Endodermal cell (in vitro differentiated cells): ENCODE results near the gene ZNF407. TPM values are rescaled to one million over a fixed set of nuclear protein-coding genes. Genes with fewer than 3 reads are reported as not detected.

Experiments used
- DNase-seq: peaks from one replicate; pipeline ENCODE4 v3.0.0-alpha.2; 2017
- H3K27ac ChIP-seq: 2 replicates; pipeline ENCODE4 v1.5.1; 2013; ENCODE audit warnings: mild to moderate bottlenecking, low read depth, low read length, moderate library complexity
- H3K27me3 ChIP-seq: 2 replicates; pipeline ENCODE4 v1.6.1; 2013; ENCODE audit warnings: mild to moderate bottlenecking, low read length, moderate library complexity; ENCODE audit not compliant: insufficient read depth, control insufficient read depth, poor library complexity, severe bottlenecking
- H3K36me3 ChIP-seq: 2 replicates; pipeline ENCODE4 v1.7.0; 2013; ENCODE audit warnings: mild to moderate bottlenecking, low read length, moderate library complexity; ENCODE audit not compliant: control insufficient read depth, insufficient read depth
- H3K4me1 ChIP-seq: one replicate; pipeline ENCODE4 v1.7.0; 2013; ENCODE audit warnings: low read length; ENCODE audit not compliant: control insufficient read depth, insufficient read depth
- H3K4me3 ChIP-seq: 2 replicates; pipeline ENCODE4 v1.5.1; 2013; ENCODE audit warnings: mild to moderate bottlenecking, low read length, moderate library complexity
- H3K9ac ChIP-seq: 2 replicates; pipeline ENCODE4 v1.6.1; 2013; ENCODE audit warnings: mild to moderate bottlenecking, low read length, moderate library complexity; ENCODE audit not compliant: poor library complexity, severe bottlenecking; ENCODE audit errors: extremely low read depth
- H3K9me3 ChIP-seq: 2 replicates; pipeline ENCODE4 v1.6.1; 2013; ENCODE audit warnings: mild to moderate bottlenecking, low read length, moderate library complexity; ENCODE audit not compliant: control insufficient read depth
- H3K27ac Mint-ChIP-seq: 2 replicates; pipeline ENCODE4 v1.8.0; 2020; ENCODE audit warnings: mixed read lengths
- H3K27me3 Mint-ChIP-seq: 2 replicates; pipeline ENCODE4 v1.8.0; 2021; ENCODE audit warnings: mild to moderate bottlenecking, mixed read lengths; ENCODE audit not compliant: insufficient read depth
- H3K36me3 Mint-ChIP-seq: 2 replicates; pipeline ENCODE4 v1.8.0; 2020; ENCODE audit warnings: low read depth, mixed read lengths
- H3K4me1 Mint-ChIP-seq: 2 replicates; pipeline ENCODE4 v1.8.0; 2020; ENCODE audit warnings: mixed read lengths
- H3K4me3 Mint-ChIP-seq: 2 replicates; pipeline ENCODE4 v1.8.0; 2020; ENCODE audit warnings: mild to moderate bottlenecking, moderate library complexity, mixed read lengths
- H3K9me3 Mint-ChIP-seq: 2 replicates; pipeline ENCODE4 v1.8.0; 2020; ENCODE audit warnings: mild to moderate bottlenecking, mixed read lengths
- WGBS, 2 experiments: methylation state at CpG; one replicate each; pipeline versions ENCODE4 v1.1.5 to v1.1.7; 2013; ENCODE audit warnings: missing lambda C conversion rate in 2 of 2, mixed read lengths in 1 of 2; ENCODE audit not compliant: insufficient coverage in 1 of 2, insufficient read length in 1 of 2; 5-methylcytosine and 5-hydroxymethylcytosine counted together
- total RNA-seq, 2 donors: library from RNA; stranded (reverse); fragmentation: NEBNext Ultra II Directional in 1 of 2; extraction: Animal tissue kit (Norgen Biotek cat#: 25700) in 1 of 2; gene quantifications; 2 replicates in 1 of 2; 3 replicates in 1 of 2; pipeline ENCODE4 v1.2.1, GENCODE V29; 2021
- TF ChIP-seq, protein P1 (sequence below): fragments of 200-600 bp; sonication (generic); conservative IDR thresholded peaks from 2 replicates; pipeline ENCODE4 v1.5.0; 2021; ENCODE audit warnings: antibody characterized with exemption, mild to moderate bottlenecking

Gene ZNF407
- total RNA-seq, 2 donors from 2014 or later = 7.6 to 13.1 TPM

DNA sequence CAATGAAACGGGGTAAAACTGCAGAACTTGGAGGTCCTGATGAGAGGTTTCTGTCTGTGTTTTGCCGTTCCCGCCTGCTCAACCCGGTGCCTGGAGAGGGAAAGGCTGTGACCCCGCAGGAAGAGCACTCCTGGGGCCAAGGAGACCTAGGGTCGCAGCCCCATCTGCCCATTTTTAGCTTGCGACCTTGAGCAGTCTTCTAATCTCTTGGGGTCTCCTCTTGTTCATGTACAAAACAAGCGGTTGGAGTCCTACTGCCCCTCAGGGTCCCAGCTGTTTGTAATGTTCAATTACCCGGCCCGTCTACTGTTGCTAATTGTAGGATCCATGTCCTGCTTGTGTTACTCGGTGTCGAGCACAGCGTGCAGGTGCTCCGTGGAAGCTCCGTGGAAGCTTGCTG is 506.8 kb downstream of the ZNF407 start:
- DNase-seq = no peak
- no peak overlapping the region for H3K27ac ChIP-seq
- TF ChIP-seq, protein P1, sequence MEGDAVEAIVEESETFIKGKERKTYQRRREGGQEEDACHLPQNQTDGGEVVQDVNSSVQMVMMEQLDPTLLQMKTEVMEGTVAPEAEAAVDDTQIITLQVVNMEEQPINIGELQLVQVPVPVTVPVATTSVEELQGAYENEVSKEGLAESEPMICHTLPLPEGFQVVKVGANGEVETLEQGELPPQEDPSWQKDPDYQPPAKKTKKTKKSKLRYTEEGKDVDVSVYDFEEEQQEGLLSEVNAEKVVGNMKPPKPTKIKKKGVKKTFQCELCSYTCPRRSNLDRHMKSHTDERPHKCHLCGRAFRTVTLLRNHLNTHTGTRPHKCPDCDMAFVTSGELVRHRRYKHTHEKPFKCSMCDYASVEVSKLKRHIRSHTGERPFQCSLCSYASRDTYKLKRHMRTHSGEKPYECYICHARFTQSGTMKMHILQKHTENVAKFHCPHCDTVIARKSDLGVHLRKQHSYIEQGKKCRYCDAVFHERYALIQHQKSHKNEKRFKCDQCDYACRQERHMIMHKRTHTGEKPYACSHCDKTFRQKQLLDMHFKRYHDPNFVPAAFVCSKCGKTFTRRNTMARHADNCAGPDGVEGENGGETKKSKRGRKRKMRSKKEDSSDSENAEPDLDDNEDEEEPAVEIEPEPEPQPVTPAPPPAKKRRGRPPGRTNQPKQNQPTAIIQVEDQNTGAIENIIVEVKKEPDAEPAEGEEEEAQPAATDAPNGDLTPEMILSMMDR = no peak
- H3K9me3 ChIP-seq = peaks cover 20% of the 10 kb centered on the region
- Mint-ChIP-seq H3K27me3 (no peaks in the 10 kb centered on the region), H3K36me3 (no peaks in the 10 kb centered on the region), H3K4me3 (no peak overlapping the region), H3K4me1 (no peaks in the 10 kb centered on the region), H3K27ac (no peak overlapping the region), H3K9me3 (peaks cover 23% of the 10 kb centered on the region)
- no peaks in the 10 kb centered on the region for H3K27me3 ChIP-seq
- no peak overlapping the region for H3K4me3 ChIP-seq
- H3K4me1 ChIP-seq = no peaks in the 10 kb centered on the region
- WGBS, 2 experiments = 92 to 94% methylated on average over 15 of the region's 15 CpGs
- H3K9ac ChIP-seq = no peak overlapping the region
- H3K36me3 ChIP-seq = no peaks in the 10 kb centered on the region

DNA sequence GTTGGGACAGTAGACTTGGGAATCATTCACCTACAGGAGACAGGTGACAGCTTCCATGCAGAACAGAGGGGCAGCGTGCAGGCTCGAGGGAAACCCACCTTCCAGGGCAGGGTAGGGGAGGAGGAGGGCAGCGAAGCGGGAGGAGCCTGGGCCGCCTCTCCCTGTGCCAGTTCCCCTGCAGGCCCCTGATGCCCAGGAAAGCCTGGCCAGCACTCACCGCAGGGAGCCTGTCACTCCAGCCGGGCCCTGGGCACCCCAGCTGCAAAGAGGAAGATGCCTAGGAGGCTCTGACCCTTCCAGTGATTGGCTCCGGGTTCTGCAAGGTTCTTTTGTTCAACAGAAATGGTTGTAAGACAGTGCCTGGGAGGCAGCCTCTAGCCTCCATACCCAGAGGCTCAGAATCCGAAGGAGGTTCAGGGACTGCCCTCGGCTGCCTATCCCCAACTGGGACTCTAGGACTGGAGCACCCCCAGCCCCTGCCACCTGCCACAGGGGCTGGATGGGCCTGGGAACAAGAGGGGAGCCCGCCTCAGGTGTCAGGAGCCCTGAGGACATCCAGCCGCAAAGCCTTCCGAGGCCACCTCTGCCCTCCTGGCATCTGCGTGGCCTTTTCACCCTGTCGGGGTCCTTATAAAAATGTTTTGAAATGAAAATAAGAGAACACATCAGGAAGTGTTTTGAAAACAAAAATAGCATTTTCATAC is 508.0 kb downstream of the ZNF407 start:
- Histone ChIP-seq H3K4me1 (no peaks in the 10 kb centered on the region), H3K27me3 (no peaks in the 10 kb centered on the region), H3K9ac (no peak overlapping the region), H3K36me3 (no peaks in the 10 kb centered on the region), H3K9me3 (peaks cover 14% of the 10 kb centered on the region), H3K27ac (no peak overlapping the region), H3K4me3 (no peak overlapping the region)
- H3K27ac Mint-ChIP-seq = no peak overlapping the region
- H3K4me1 Mint-ChIP-seq = no peaks in the 10 kb centered on the region
- WGBS, 2 experiments = 74 to 92% methylated on average over 6 to 15 of the region's 15 CpGs
- H3K4me3 Mint-ChIP-seq = no peak overlapping the region
- TF ChIP-seq, protein P1 = no peak
- H3K27me3 Mint-ChIP-seq = no peaks in the 10 kb centered on the region
- H3K9me3 Mint-ChIP-seq = peaks cover 12% of the 10 kb centered on the region
- DNase-seq = peak; percentile 27
- no peaks in the 10 kb centered on the region for H3K36me3 Mint-ChIP-seq

DNA sequence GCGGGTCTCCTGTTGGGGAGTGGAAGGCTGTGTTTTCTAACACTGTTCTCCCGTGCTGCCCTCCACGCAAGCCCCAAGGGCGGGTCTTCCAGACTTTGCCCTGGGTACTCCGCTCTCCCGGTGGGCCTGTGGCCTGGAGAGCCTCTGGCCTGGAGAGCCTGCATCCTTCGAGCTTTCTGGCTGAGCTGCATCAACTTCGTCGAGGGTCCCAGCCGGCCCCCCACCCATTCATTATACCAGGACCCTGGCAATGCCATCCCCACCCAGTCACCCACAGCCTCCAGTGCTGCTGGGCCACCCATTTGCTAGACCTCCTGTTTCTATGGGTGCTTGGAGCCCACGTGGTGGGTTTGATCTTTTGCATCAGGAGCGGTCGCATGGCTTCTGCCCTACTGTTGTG is 509.1 kb downstream of the ZNF407 start:
- Histone ChIP-seq H3K9me3 (peaks cover 4% of the 10 kb centered on the region), H3K4me3 (no peak overlapping the region), H3K27ac (no peak overlapping the region), H3K9ac (no peak overlapping the region), H3K36me3 (no peaks in the 10 kb centered on the region), H3K27me3 (no peaks in the 10 kb centered on the region), H3K4me1 (no peaks in the 10 kb centered on the region)
- Mint-ChIP-seq H3K36me3 (no peaks in the 10 kb centered on the region), H3K9me3 (peaks cover 3% of the 10 kb centered on the region), H3K27ac (no peak overlapping the region), H3K4me3 (no peak overlapping the region), H3K4me1 (no peaks in the 10 kb centered on the region), H3K27me3 (no peaks in the 10 kb centered on the region)
- DNase-seq = no peak
- TF ChIP-seq, protein P1 = no peak
- WGBS, 2 experiments = 87 to 91% methylated on average over 6 to 13 of the region's 13 CpGs
